HG02938 (cell line): Measurements from ENCODE around the gene NKX6-2.
"Not testable (repeated sequence)": the region's sequence is repeated elsewhere in the genome, so short reads cannot be mapped to it uniquely, and the experiment has no call there.

Experiments used
- ATAC-seq: cut with Tn5 transposase; IDR thresholded peaks from one replicate; pipeline ENCODE4 v1.9.1; 2021; ENCODE audit warnings: mild to moderate bottlenecking, moderate library complexity; ENCODE audit not compliant: unreplicated experiment

NKX6-2 gene

GRCh38 chr10:132743196-132743924, 42.6 kb downstream of the NKX6-2 start:
- ATAC-seq: not testable (repeated sequence)

- no peak for ATAC-seq
Measured at GRCh38 chr10:132742837-132743194, 43.1 kb downstream of the NKX6-2 start.

- ATAC-seq: no peak
Measured at GRCh38 chr10:132742167-132742836, 43.6 kb downstream of the NKX6-2 start.

GRCh38 chr10:132740588-132740987, 45.4 kb downstream of the NKX6-2 start:
- ATAC-seq: no peak

- no peak for ATAC-seq
Measured at GRCh38 chr10:132739225-132739613, 46.7 kb downstream of the NKX6-2 start.

- ATAC-seq: no peak
Measured at GRCh38 chr10:132738454-132739224, 47.3 kb downstream of the NKX6-2 start.

- no peak for ATAC-seq
Measured at GRCh38 chr10:132737390-132738048, 48.4 kb downstream of the NKX6-2 start.

- ATAC-seq: no peak
Measured at GRCh38 chr10:132735923-132736391, 50.0 kb downstream of the NKX6-2 start.

- ATAC-seq: no peak
Measured at GRCh38 chr10:132735341-132735775, 50.6 kb downstream of the NKX6-2 start.

- no peak for ATAC-seq
Measured at GRCh38 chr10:132733926-132734325, 52.0 kb downstream of the NKX6-2 start.
